ENCODE measurements around the gene LBH. TPM values are rescaled to one million over a fixed set of nuclear protein-coding genes. Genes with fewer than 3 reads are reported as not detected.
A peak's percentile ranks its signal among the peaks of the same experiment; 100 is the strongest.

The LBH gene
- total and polyA plus RNA-seq, 7 donors = 6.5 to 15.5 (median 11.1) TPM

DNA sequence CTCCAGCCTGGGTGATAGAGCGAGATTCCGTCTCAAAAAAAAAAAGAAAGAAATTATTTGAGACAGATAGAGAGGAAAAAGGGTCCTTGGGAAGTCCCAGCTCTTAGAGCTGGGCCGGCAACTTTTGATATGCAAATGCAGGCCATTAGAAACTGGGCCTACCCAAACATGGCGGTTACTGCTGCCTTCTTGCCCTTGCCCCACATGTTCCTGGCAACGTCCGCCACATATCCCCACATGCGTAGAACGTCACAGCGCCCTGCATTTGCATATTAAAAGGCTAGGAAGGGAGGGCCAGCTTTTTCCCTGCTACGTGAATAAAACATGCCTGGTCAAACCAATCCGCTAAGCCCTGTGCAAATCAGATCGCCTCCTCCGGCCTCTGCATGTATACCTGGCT lies 40.7 kb upstream of the LBH start:
- ATAC-seq (no peak), DNase-seq (no peak)
- Histone ChIP-seq H3K4me3 (no peak overlapping the region), H3K4me1 (no peaks in the 10 kb centered on the region), H3K36me3 (ENCODE audit: insufficient read depth in 1 of 2, low read depth in 1 of 2) (no peaks in the 10 kb centered on the region), H3K27me3 (ENCODE audit: insufficient read depth in 3 of 3, low read length in 2 of 3) (peaks cover 0 to 9% (median 0%) of the 10 kb centered on the region in 3 donors), H3K9me3 (no peaks in the 10 kb centered on the region), H3K27ac (no peak overlapping the region)
- TF ChIP-seq, protein P1, sequence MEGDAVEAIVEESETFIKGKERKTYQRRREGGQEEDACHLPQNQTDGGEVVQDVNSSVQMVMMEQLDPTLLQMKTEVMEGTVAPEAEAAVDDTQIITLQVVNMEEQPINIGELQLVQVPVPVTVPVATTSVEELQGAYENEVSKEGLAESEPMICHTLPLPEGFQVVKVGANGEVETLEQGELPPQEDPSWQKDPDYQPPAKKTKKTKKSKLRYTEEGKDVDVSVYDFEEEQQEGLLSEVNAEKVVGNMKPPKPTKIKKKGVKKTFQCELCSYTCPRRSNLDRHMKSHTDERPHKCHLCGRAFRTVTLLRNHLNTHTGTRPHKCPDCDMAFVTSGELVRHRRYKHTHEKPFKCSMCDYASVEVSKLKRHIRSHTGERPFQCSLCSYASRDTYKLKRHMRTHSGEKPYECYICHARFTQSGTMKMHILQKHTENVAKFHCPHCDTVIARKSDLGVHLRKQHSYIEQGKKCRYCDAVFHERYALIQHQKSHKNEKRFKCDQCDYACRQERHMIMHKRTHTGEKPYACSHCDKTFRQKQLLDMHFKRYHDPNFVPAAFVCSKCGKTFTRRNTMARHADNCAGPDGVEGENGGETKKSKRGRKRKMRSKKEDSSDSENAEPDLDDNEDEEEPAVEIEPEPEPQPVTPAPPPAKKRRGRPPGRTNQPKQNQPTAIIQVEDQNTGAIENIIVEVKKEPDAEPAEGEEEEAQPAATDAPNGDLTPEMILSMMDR (IDR thresholded peaks at IDR 0.05) = no peak
- intact Hi-C loops (cut with DNase I) = no loop called here
- 92 to 95% (median 92%) methylated on average over 13 of the region's 13 CpGs for WGBS, 3 donors

DNA sequence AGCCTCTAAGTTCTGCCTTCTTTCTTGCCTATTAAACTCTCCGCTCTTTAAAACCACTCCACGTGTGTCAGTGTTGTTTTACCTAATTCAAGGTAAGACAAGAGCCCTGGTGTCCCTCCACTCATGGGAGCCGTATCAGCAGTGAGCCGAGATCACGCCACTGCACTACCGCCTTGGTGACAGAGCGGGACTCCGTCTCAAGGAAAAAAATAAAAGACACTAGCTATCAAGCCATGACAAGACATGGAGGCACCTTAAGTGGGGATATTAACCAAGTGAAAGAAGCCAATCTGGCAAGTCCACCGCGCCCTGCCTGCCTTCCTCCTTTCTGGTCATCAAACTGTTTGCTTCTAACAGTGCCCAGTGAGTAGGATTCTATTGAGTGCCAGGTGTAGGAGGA lies 40.2 kb upstream of the LBH start:
- ATAC-seq = no peak
- Histone ChIP-seq H3K36me3 (ENCODE audit: insufficient read depth in 1 of 2, low read depth in 1 of 2) (no peaks in the 10 kb centered on the region), H3K27me3 (ENCODE audit: insufficient read depth in 3 of 3, low read length in 2 of 3) (peaks cover 0 to 9% (median 0%) of the 10 kb centered on the region in 3 donors), H3K27ac (no peak overlapping the region), H3K4me1 (no peaks in the 10 kb centered on the region), H3K4me3 (no peak overlapping the region), H3K9me3 (no peaks in the 10 kb centered on the region)
- TF ChIP-seq, protein P1 (IDR thresholded peaks at IDR 0.05) = no peak
- WGBS, 3 donors = 92 to 93% (median 92%) methylated on average over 10 of the region's 10 CpGs
- no peak for DNase-seq
- intact Hi-C loops (cut with DNase I) = no loop called here

DNA sequence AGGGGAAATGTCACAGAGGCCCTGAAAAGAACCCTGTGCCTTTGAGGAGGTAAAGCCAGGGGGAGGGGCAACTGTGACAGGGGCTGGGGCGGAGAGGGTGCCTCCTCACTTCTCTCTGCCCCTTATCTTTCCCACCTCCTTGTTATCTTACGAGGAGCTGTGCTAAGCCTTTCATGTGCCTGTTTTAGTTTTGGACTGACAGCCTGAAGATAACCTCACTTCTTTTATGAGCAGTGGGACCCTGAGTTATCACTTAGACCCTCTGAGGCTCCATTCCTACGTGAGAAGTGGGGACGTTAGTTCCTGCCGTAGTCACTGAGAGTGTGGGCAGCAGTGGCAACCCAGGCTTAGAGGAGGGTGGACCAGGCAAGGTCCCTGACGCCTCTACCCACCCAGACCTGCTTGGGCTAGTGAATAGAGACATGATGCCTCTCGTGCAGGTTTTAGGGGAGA lies 39.5 kb upstream of the LBH start:
- no peak overlapping the region for H3K4me3 ChIP-seq
- intact Hi-C loops (cut with DNase I) = no loop called here
- H3K27me3 ChIP-seq (ENCODE audit: insufficient read depth in 3 of 3, low read length in 2 of 3) = peaks cover 0 to 9% (median 0%) of the 10 kb centered on the region in 3 donors
- H3K27ac ChIP-seq = no peak overlapping the region
- TF ChIP-seq, protein P1 (IDR thresholded peaks at IDR 0.05) = no peak
- 82 to 87% (median 82%) methylated on average over 7 of the region's 7 CpGs for WGBS, 3 donors
- no peaks in the 10 kb centered on the region for H3K36me3 ChIP-seq (ENCODE audit: insufficient read depth in 1 of 2, low read depth in 1 of 2)
- no peaks in the 10 kb centered on the region for H3K9me3 ChIP-seq
- ATAC-seq = no peak
- no peak for DNase-seq
- H3K4me1 ChIP-seq = no peaks in the 10 kb centered on the region

DNA sequence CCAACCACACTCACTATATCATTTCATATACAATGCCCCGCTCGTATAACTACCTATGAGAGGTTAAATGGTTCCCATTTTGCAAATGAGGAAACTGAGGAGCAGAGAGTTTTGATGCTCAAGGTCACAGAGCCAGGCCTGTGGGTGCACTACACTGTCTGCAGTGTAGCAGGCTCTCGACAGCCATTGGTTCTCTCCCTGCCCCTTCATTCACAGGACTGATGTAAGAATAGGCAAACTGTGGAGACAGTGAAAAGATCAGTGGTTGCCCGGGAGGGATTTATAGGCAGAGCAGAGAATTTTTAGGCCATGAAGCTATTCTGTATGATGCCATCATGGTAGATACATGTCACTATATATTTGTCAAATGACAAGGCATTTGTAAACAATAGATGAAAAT lies 39.0 kb upstream of the LBH start:
- TF ChIP-seq, protein P1 (IDR thresholded peaks at IDR 0.05) = no peak
- Histone ChIP-seq H3K36me3 (ENCODE audit: insufficient read depth in 1 of 2, low read depth in 1 of 2) (no peaks in the 10 kb centered on the region), H3K27ac (no peak overlapping the region), H3K9me3 (no peaks in the 10 kb centered on the region), H3K27me3 (ENCODE audit: insufficient read depth in 3 of 3, low read length in 2 of 3) (peaks cover 0 to 9% (median 0%) of the 10 kb centered on the region in 3 donors), H3K4me3 (no peak overlapping the region), H3K4me1 (no peaks in the 10 kb centered on the region)
- 86 to 88% (median 87%) methylated on average over 4 of the region's 4 CpGs for WGBS, 3 donors
- ATAC-seq (no peak), DNase-seq (no peak)
- intact Hi-C loops (cut with DNase I) = no loop called here

DNA sequence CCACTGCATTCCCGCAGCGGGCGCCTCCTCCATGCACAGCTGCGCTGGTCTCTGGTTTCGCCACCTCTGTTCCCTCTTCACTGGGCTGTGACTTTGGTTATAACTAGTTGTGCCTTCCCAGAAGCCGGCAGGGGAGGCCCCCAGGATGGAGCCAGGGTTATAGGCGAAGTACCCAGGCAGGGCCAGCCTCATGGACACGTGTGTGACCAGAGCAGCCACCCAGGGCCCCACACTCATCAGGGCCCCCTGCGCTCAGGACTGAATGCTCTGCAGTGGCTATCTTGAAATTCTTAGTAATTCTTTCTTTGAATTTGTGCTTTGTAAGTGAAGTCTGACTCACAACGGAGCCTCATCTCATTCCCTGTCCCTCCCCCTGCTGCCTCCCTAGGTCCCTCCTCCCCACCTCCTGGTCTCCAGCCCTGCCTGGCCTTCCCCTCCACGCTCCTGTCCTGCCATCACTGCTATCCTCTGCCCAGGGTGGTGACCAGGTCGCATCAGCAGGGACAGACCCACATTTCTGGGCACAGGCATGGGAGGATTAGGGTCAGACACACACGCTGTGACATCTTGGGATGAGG lies 38.1 kb upstream of the LBH start:
- intact Hi-C loops (cut with DNase I) = no loop called here

More for the DNA sequence above, 38.1 kb upstream of the LBH start:
- H3K9me3 ChIP-seq = no peaks in the 10 kb centered on the region
- peaks cover 0 to 9% (median 0%) of the 10 kb centered on the region in 3 donors for H3K27me3 ChIP-seq (ENCODE audit: insufficient read depth in 3 of 3, low read length in 2 of 3)
- WGBS, 3 donors = 76 to 86% (median 77%) methylated on average over 13 of the region's 13 CpGs
- DNase-seq = no peak
- H3K4me3 ChIP-seq = no peak overlapping the region
- no peaks in the 10 kb centered on the region for H3K36me3 ChIP-seq (ENCODE audit: insufficient read depth in 1 of 2, low read depth in 1 of 2)
- TF ChIP-seq, protein P1 (IDR thresholded peaks at IDR 0.05) = no peak
- H3K4me1 ChIP-seq = no peaks in the 10 kb centered on the region
- ATAC-seq = peak in 2 of 4 donors; percentile 16 to 50
- H3K27ac ChIP-seq = no peak overlapping the region
